HCT116 (cell line): ENCODE measurements around the gene TFB1M.

ENCODE experiments used
- CEBPB ChIP-seq: IDR thresholded peaks from 2 replicates; pipeline ENCODE4 v1.6.1; 2012; ENCODE audit warnings: low read depth
- CTCF ChIP-seq, 3 experiments: fragments of 200-600 bp in 1 of 3; sonication (generic) in 1 of 3; IDR thresholded peaks in 2 of 3; conservative IDR thresholded peaks in 1 of 3; 2 replicates each; pipeline ENCODE4 v1.5.1; 2012 to 2017; ENCODE audit warnings: low read depth in 2 of 3, low read length in 2 of 3, antibody characterized with exemption in 1 of 3, borderline replicate concordance in 1 of 3, control low read depth in 1 of 3, mild to moderate bottlenecking in 1 of 3, mixed read lengths in 1 of 3, mixed run types in 1 of 3, moderate library complexity in 1 of 3; ENCODE audit not compliant: insufficient read depth in 1 of 3
- ELF1 ChIP-seq: IDR thresholded peaks from 2 replicates; pipeline ENCODE4 v1.6.1; 2012; ENCODE audit warnings: low read depth, borderline replicate concordance
- EZH2 ChIP-seq: fragments of 200-600 bp; sonication (generic); IDR thresholded peaks from 2 replicates; pipeline ENCODE4 v1.6.1; 2017; ENCODE audit warnings: antibody characterized with exemption, mixed run types
- FOSL1 ChIP-seq: IDR thresholded peaks from 2 replicates; pipeline ENCODE4 v1.6.1; 2012; ENCODE audit warnings: low read depth
- POLR2A ChIP-seq: IDR thresholded peaks from 2 replicates; pipeline ENCODE4 v1.7.0; 2011; ENCODE audit warnings: borderline replicate concordance; ENCODE audit not compliant: insufficient read depth, insufficient read length; ENCODE audit errors: extremely low read depth
- RAD21 ChIP-seq: IDR thresholded peaks from 2 replicates; pipeline ENCODE4 v1.6.1; 2012; ENCODE audit warnings: low read depth, mild to moderate bottlenecking
- SRF ChIP-seq: IDR thresholded peaks from 2 replicates; pipeline ENCODE4 v1.6.1; 2012; ENCODE audit warnings: low read depth
- TF ChIP-seq, protein P1 (sequence below): IDR thresholded peaks from 2 replicates; pipeline ENCODE4 v1.6.1; 2012
- TF ChIP-seq, protein P2 (sequence below): IDR thresholded peaks from 2 replicates; pipeline ENCODE4 v1.6.1; 2012

DNA sequence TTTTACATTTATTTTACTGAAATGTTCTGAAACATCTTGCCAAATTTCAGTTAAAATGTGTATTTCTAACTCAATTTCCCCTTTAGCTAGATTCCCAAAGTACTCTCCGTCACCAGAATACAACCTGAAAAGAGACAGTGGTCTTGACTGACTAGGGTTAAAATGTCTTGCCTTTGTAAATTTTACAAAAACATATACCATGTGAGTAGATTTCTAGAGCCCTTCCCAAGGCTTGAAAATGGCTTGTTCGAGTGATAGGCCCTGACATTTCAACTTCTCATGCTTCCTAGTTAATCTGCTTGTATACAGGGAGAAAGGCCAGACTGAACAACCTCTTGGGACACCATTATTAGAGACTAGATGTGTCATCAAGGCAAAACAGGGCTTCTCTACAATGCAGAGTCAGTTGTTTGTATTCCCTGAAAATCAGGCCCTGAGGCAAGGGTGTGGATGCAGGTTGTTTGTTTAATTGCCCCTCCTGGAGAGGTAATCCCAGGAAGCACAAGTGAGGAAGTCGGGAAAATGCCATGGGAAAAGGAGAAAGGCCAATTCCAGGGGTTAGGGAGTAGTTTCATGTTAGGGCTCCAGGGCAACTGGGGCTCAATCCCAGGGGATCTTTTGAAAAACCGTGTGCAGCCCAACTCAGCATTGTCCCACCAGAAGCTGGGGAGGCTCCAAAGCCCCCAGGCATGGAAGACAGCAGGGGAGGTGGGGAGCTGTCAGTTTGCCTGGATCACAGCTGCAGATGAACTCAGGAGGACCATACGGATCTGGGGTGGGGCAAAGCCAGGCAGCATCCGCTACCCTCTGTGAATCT is 11.6 kb upstream of the TFB1M start:
- no peak for TF ChIP-seq CTCF (IDR thresholded peaks at IDR 0.05 in 2 of 3, conservative IDR thresholded peaks at IDR 0.05 in 1 of 3; ENCODE audit: borderline replicate concordance in 1 of 3, insufficient read depth in 1 of 3, low read depth in 2 of 3, low read length in 2 of 3)
- no peak for TF ChIP-seq RAD21
- TF ChIP-seq CEBPB = no peak
- TF ChIP-seq FOSL1 = no peak
- no peak for TF ChIP-seq POLR2A
- TF ChIP-seq, protein P1, sequence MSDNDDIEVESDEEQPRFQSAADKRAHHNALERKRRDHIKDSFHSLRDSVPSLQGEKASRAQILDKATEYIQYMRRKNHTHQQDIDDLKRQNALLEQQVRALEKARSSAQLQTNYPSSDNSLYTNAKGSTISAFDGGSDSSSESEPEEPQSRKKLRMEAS = no peak
- TF ChIP-seq ELF1 = no peak
- TF ChIP-seq SRF = no peak
- TF ChIP-seq EZH2 = no peak
- TF ChIP-seq, protein P2, sequence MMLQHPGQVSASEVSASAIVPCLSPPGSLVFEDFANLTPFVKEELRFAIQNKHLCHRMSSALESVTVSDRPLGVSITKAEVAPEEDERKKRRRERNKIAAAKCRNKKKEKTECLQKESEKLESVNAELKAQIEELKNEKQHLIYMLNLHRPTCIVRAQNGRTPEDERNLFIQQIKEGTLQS = no peak
